Neural crest cell (in vitro differentiated cells): ENCODE results near the gene COX5A. TPM values are rescaled to one million over a fixed set of nuclear protein-coding genes. Genes with fewer than 3 reads are reported as not detected.

ENCODE experiments used
- DNase-seq: peaks from one replicate; pipeline ENCODE4 v3.0.0; 2021; ENCODE audit warnings: low read depth, mixed read lengths, low spot score
- H3K27ac Mint-ChIP-seq: one replicate; pipeline ENCODE4 v1.8.0; 2021; ENCODE audit warnings: mild to moderate bottlenecking, mixed read lengths; ENCODE audit not compliant: unreplicated experiment
- H3K27me3 Mint-ChIP-seq: 2 replicates; pipeline ENCODE4 v1.8.0; 2021; ENCODE audit warnings: low read depth, mild to moderate bottlenecking, mixed read lengths
- H3K36me3 Mint-ChIP-seq: 2 replicates; pipeline ENCODE4 v1.8.0; 2021; ENCODE audit warnings: low read depth, mild to moderate bottlenecking, mixed read lengths
- H3K4me1 Mint-ChIP-seq: 2 replicates; pipeline ENCODE4 v1.8.0; 2021; ENCODE audit warnings: mixed read lengths
- H3K4me3 Mint-ChIP-seq: one replicate; pipeline ENCODE4 v1.8.0; 2021; ENCODE audit warnings: mild to moderate bottlenecking, mixed read lengths
- H3K9me3 Mint-ChIP-seq: 2 replicates; pipeline ENCODE4 v1.8.0; 2021; ENCODE audit warnings: mixed read lengths
- total RNA-seq: library from RNA; stranded (reverse); gene quantifications from 2 replicates; pipeline ENCODE4 v1.2.1, GENCODE V29; 2021
- TF ChIP-seq, protein P1 (sequence below): fragments of 200-600 bp; sonication (generic); conservative IDR thresholded peaks from 2 replicates; pipeline ENCODE4 v1.5.0; 2021; ENCODE audit warnings: antibody characterized with exemption, mild to moderate bottlenecking

COX5A gene
- total RNA-seq, 1 donor from 2014 or later: 239 TPM

DNA sequence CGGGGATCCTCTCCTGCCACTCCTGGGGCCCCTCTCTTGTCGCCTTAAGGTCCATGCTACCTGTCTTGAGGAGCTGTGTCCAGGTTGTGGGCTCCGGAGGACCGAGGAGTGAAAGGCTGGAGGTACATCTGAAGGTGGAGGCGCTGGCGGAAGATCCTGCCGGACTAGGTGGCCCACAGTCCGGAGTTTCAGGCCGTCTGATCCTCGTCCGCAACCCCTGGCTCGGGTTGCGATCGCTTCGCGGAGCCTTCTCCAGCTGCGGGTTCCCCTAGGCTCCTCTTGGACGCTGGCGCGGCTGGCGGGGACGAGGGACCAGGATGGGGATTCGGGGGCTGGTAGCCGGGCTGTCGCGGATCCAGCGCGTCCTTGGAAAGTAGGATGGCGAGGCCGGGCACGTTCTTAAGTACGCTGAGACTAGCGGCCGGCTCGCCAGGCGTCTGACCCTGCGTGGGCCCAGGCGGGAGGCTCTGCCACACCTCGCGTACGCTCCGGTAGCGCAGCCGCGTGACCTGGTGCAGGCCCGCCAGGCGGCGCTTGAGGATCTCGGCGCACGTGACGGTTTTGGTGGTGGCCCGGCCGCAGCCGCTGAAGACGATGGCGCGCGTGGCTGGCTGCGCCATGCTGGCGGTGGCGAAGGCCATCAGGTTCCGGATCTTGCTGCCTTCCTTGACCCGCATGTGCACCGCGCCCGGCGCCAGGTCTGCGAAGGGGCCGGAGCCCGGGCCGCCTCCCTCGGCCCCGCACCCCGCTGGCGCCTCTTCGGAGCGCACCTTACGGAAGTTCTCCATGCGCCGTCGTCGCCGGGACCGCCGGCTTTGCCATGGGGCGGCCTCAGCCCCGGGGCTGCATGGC is 18.1 kb upstream of the COX5A start:
- Mint-ChIP-seq H3K4me3 (no peak overlapping the region), H3K36me3 (no peaks in the 10 kb centered on the region), H3K27ac (no peak overlapping the region), H3K4me1 (peaks cover 25% of the 10 kb centered on the region), H3K9me3 (no peaks in the 10 kb centered on the region), H3K27me3 (peaks cover 66% of the 10 kb centered on the region)
- peak; percentile 58 for DNase-seq
- TF ChIP-seq, protein P1, sequence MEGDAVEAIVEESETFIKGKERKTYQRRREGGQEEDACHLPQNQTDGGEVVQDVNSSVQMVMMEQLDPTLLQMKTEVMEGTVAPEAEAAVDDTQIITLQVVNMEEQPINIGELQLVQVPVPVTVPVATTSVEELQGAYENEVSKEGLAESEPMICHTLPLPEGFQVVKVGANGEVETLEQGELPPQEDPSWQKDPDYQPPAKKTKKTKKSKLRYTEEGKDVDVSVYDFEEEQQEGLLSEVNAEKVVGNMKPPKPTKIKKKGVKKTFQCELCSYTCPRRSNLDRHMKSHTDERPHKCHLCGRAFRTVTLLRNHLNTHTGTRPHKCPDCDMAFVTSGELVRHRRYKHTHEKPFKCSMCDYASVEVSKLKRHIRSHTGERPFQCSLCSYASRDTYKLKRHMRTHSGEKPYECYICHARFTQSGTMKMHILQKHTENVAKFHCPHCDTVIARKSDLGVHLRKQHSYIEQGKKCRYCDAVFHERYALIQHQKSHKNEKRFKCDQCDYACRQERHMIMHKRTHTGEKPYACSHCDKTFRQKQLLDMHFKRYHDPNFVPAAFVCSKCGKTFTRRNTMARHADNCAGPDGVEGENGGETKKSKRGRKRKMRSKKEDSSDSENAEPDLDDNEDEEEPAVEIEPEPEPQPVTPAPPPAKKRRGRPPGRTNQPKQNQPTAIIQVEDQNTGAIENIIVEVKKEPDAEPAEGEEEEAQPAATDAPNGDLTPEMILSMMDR: peak; percentile 60

DNA sequence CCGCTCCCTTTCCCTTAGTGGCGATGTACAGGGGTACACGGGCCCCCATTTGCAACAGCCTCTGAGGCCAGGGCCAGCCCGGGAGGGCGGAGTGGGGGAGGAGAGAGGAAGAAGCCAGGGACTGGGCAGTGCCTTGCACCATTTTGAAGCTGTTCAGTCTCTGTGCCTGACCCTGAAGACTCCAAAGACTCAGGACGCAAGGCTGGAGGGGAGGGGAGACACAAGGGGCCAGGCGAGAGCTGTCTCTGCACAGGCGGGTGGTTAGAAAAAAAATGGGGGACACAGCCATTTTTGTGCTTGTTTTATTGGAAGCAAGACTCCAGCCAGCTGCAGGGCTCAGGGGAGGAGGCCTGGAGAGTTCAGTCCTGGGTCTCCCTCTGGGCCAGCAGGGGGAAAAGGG is 17.1 kb upstream of the COX5A start:
- DNase-seq: no peak
- TF ChIP-seq, protein P1: no peak
- Mint-ChIP-seq H3K36me3 (no peaks in the 10 kb centered on the region), H3K4me3 (peak overlapping the region; percentile 47), H3K27me3 (peaks cover 56% of the 10 kb centered on the region), H3K27ac (no peak overlapping the region), H3K4me1 (peaks cover 30% of the 10 kb centered on the region), H3K9me3 (no peaks in the 10 kb centered on the region)

DNA sequence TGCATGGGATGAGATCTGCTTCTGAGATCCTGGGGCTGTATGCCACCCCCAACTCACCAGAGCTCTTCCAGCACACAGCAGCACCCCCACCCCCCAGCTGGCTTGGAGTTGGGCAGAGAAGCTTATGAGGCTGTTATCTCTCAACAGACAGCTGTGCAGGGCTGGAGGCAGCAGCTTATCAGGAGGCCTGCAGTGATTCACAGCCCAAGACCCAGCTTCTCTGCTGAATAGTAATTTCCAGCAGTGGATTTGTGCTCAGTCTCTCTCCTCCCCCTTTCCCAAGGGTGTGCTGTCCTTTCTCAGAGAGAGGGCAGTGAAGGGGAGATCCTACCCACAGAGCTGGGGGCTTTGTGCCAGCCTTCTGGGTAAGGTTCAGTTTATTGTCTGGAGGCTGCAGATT is 16.6 kb upstream of the COX5A start:
- H3K27me3 Mint-ChIP-seq: peaks cover 51% of the 10 kb centered on the region
- TF ChIP-seq, protein P1: no peak
- H3K9me3 Mint-ChIP-seq: no peaks in the 10 kb centered on the region
- no peak overlapping the region for H3K27ac Mint-ChIP-seq
- H3K4me3 Mint-ChIP-seq: peak overlapping the region; percentile 41
- H3K4me1 Mint-ChIP-seq: peaks cover 28% of the 10 kb centered on the region
- H3K36me3 Mint-ChIP-seq: no peaks in the 10 kb centered on the region
- no peak for DNase-seq

DNA sequence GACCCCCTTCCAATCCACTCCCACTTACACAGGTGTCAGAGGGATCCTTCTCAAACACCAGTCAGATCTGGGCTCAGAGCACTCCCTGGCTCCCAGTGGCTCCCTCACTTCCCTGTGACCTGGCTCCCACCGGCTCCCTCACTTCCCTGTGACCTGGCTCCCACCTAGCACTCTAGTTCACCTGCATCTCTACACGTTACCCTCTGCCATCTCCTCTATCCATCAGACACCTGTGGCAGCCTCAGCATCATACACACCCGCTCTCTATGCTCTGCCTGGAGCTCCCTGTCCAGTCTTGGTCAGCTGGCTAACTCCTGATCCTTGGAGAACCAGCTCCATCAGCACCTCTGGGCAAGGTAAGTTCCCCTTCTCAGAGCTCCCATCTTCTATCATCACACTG is 13.1 kb upstream of the COX5A start:
- H3K9me3 Mint-ChIP-seq: no peaks in the 10 kb centered on the region
- no peak overlapping the region for H3K27ac Mint-ChIP-seq
- H3K4me3 Mint-ChIP-seq: no peak overlapping the region
- no peak for DNase-seq
- peaks cover 20% of the 10 kb centered on the region for H3K27me3 Mint-ChIP-seq
- H3K36me3 Mint-ChIP-seq: no peaks in the 10 kb centered on the region
- H3K4me1 Mint-ChIP-seq: peaks cover 11% of the 10 kb centered on the region
- TF ChIP-seq, protein P1: no peak

DNA sequence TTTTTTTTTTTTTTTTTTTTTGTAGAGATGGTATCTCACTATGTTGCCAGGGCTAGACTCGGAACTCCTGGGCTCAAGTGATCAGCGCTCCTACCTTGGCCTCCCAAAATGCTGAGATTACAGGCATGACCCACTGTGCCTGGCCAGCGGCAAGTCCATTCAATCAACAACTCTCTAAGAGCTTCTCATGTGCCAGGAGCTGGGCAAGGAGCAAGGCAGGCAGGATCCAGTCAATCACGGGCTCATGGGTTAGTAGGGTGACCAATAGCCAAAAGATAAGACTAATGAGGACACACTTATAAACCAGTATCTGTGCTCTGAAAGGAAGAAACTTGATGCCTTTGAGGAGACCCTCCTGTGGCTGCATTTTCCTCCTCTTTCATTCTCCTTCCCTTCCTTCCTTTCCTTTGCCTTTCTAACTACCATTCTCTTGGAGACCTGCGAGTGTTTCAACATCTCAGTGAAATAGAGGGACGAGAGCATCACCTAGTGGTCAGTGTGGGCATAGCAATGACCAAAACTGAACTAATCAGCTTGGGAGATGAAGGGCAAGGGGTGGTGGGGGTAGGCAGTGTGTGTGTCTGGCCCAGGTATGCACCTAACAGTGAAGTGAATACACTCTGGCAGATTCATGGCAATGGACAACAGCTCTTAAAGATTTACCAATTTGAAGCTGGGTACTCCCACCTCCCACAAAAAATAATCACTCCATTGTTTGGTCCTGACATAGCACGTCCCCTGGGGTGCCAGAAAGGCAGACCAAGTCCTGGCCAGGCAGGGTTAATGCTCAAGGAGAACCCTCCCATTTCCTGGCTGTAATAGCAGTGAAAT is 12.4 kb upstream of the COX5A start:
- DNase-seq: peak; percentile 90
- H3K9me3 Mint-ChIP-seq: no peaks in the 10 kb centered on the region
- H3K27ac Mint-ChIP-seq: no peak overlapping the region
- TF ChIP-seq, protein P1: peak; percentile 97
- no peaks in the 10 kb centered on the region for H3K36me3 Mint-ChIP-seq
- peak overlapping the region; percentile 2 for H3K4me3 Mint-ChIP-seq
- peaks cover 5% of the 10 kb centered on the region for H3K4me1 Mint-ChIP-seq
- H3K27me3 Mint-ChIP-seq: peaks cover 13% of the 10 kb centered on the region
